Posterior cingulate gyrus (tissue), 11 donors: ENCODE data around the gene EVA1B.
A peak's percentile ranks its signal among the peaks of the same experiment; 100 is the strongest.

ENCODE experiments used
- DNase-seq, 10 donors: peaks; one replicate each; pipeline versions ENCODE4 v3.0.0 to v3.0.0-alpha.2; 2020 to 2021; ENCODE audit warnings: mixed read lengths in 3 of 10
- intact Hi-C: fragments of 100-400 bp; cut with DNase I; formaldehyde crosslinking; loops from one replicate; pipeline ENCODE4 v1.15.1; 2023

EVA1B gene

GRCh38 chr1:36323636-36324352, at the start of gene EVA1B:
EVA1B (minus strand) TSS chr1:36323645; CDS start chr1:36323037, 608 bp downstream.
- peak in 4 of 10 donors; percentile 25 to 83 (median 58) for DNase-seq
- intact Hi-C loops = no loop called here

- DNase-seq = peak in 1 of 10 donors; percentile 55
- intact Hi-C loops = no loop called here
Observed at GRCh38 chr1:36372617-36373016, 49.2 kb upstream of the EVA1B start.

- intact Hi-C loops = loop anchor here (10.0 kb wide), 1 partner anchor 214 kb away; the partner anchor contains the start of gene MAP7D1
- DNase-seq = peak in 9 of 10 donors; percentile 48 to 95 (median 76)
Observed at GRCh38 chr1:36369061-36369861, 45.8 kb upstream of the EVA1B start.

- DNase-seq = no peak
- intact Hi-C loops = loop anchor here (10.0 kb wide), 1 partner anchor 213 kb away; the partner anchor contains the start of gene MAP7D1
Observed at GRCh38 chr1:36367798-36368197, 44.4 kb upstream of the EVA1B start.

- intact Hi-C loops = loop anchor here (10.0 kb wide), 1 partner anchor 212 kb away; the partner anchor contains the start of gene MAP7D1
- DNase-seq = no peak
Observed at GRCh38 chr1:36367066-36367465, 43.6 kb upstream of the EVA1B start.

- intact Hi-C loops = loop anchor here (10.0 kb wide), 1 partner anchor 211 kb away; the partner anchor contains the start of gene MAP7D1
- peak; percentile 47 to 95 (median 76) for DNase-seq
Observed at GRCh38 chr1:36366091-36366661, 42.7 kb upstream of the EVA1B start.

- intact Hi-C loops = loop anchor here (10.0 kb wide), 1 partner anchor 211 kb away; the partner anchor contains the start of gene MAP7D1
- peak in 9 of 10 donors; percentile 53 to 94 (median 68) for DNase-seq
Observed at GRCh38 chr1:36365381-36365780, 41.9 kb upstream of the EVA1B start.

GRCh38 chr1:36359911-36360550, 36.6 kb upstream of the EVA1B start:
- intact Hi-C loops = loop anchor here (10.0 kb wide), 1 partner anchor 205 kb away; the partner anchor contains the start of gene MAP7D1
- no peak for DNase-seq

- intact Hi-C loops = no loop called here
- no peak for DNase-seq
Observed at GRCh38 chr1:36359383-36359782, 35.9 kb upstream of the EVA1B start.

- intact Hi-C loops = no loop called here
- DNase-seq = no peak
Observed at GRCh38 chr1:36358514-36359084, 35.2 kb upstream of the EVA1B start.

- DNase-seq = no peak
- intact Hi-C loops = no loop called here
Observed at GRCh38 chr1:36355811-36356210, 32.4 kb upstream of the EVA1B start.

- DNase-seq = no peak
- intact Hi-C loops = no loop called here
Observed at GRCh38 chr1:36354486-36354885, 31.0 kb upstream of the EVA1B start.

GRCh38 chr1:36352910-36353878, 29.7 kb upstream of the EVA1B start:
- intact Hi-C loops = no loop called here

GRCh38 chr1:36352125-36352909, 28.9 kb upstream of the EVA1B start:
- intact Hi-C loops = no loop called here
- DNase-seq = no peak

More at GRCh38 chr1:36352910-36353878, 29.7 kb upstream of the EVA1B start:
- no peak for DNase-seq

- DNase-seq = peak in 1 of 10 donors; percentile 23
- intact Hi-C loops = no loop called here
Observed at GRCh38 chr1:36351227-36351977, 28.0 kb upstream of the EVA1B start.

GRCh38 chr1:36350659-36351226, 27.3 kb upstream of the EVA1B start:
- peak in 2 of 10 donors; percentile 85 to 89 for DNase-seq
- intact Hi-C loops = no loop called here

GRCh38 chr1:36349839-36350238, 26.4 kb upstream of the EVA1B start:
- DNase-seq = peak in 1 of 10 donors; percentile 37
- intact Hi-C loops = no loop called here
